Right atrium auricular region (tissue), 2 donors: ENCODE data around the gene CNTNAP2. TPM values are rescaled to one million over a fixed set of nuclear protein-coding genes. Genes with fewer than 3 reads are reported as not detected.

Experiments
- DNase-seq: peaks from one replicate; pipeline ENCODE4 v3.0.0-alpha.2; 2019; ENCODE audit warnings: low spot score
- H3K27ac ChIP-seq, 2 donors: fragments of 200-600 bp; sonication (generic); 1 replicate in 1 of 2; 2 replicates in 1 of 2; pipeline ENCODE4 v1.5.1; 2016 to 2019
- H3K27me3 ChIP-seq, 2 donors: fragments of 200-600 bp; sonication (generic); one replicate each; pipeline versions ENCODE4 v1.5.1 to v1.6.0; 2017 to 2019
- H3K36me3 ChIP-seq: fragments of 200-600 bp; sonication (generic); one replicate; pipeline ENCODE4 v1.5.1; 2016
- H3K4me1 ChIP-seq, 2 donors: fragments of 200-600 bp; sonication (generic); one replicate each; pipeline versions ENCODE4 v1.5.1 to v1.6.0; 2017 to 2019
- H3K4me3 ChIP-seq, 2 donors: fragments of 200-600 bp; sonication (generic); 1 replicate in 1 of 2; 2 replicates in 1 of 2; pipeline ENCODE4 v1.5.1; 2017 to 2019; ENCODE audit warnings: mild to moderate bottlenecking in 1 of 2, moderate library complexity in 1 of 2
- H3K9me3 ChIP-seq, 2 donors: fragments of 200-600 bp; sonication (generic); one replicate each; pipeline ENCODE4 v1.5.1; 2019
- total RNA-seq, 2 donors: library from RNA; depleted of rRNA; stranded (reverse); fragments of >200 nt; gene quantifications; one replicate each; pipeline ENCODE4 v1.1.0, GENCODE V29; 2016
- TF ChIP-seq, protein P1 (sequence below), 2 donors: fragments of 200-600 bp; sonication (generic); IDR thresholded peaks; one replicate each; pipeline ENCODE4 v1.5.1; 2019; ENCODE audit warnings: antibody characterized with exemption in 2 of 2

The CNTNAP2 gene
- total RNA-seq, 2 donors from 2014 or later, result 1.1 to 1.7 TPM

GRCh38 chr7:146486519-146486918 is 369.9 kb downstream of the CNTNAP2 start:
- Histone ChIP-seq H3K36me3 (no peaks in the 10 kb centered on the region), H3K9me3 (peaks cover 0 to 5% of the 10 kb centered on the region in 2 donors), H3K4me3 (no peak overlapping the region), H3K27ac (no peak overlapping the region), H3K4me1 (no peaks in the 10 kb centered on the region), H3K27me3 (no peaks in the 10 kb centered on the region)
- DNase-seq, result no peak
- TF ChIP-seq, protein P1, sequence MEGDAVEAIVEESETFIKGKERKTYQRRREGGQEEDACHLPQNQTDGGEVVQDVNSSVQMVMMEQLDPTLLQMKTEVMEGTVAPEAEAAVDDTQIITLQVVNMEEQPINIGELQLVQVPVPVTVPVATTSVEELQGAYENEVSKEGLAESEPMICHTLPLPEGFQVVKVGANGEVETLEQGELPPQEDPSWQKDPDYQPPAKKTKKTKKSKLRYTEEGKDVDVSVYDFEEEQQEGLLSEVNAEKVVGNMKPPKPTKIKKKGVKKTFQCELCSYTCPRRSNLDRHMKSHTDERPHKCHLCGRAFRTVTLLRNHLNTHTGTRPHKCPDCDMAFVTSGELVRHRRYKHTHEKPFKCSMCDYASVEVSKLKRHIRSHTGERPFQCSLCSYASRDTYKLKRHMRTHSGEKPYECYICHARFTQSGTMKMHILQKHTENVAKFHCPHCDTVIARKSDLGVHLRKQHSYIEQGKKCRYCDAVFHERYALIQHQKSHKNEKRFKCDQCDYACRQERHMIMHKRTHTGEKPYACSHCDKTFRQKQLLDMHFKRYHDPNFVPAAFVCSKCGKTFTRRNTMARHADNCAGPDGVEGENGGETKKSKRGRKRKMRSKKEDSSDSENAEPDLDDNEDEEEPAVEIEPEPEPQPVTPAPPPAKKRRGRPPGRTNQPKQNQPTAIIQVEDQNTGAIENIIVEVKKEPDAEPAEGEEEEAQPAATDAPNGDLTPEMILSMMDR (IDR thresholded peaks at IDR 0.05), result no peak

- TF ChIP-seq, protein P1 (IDR thresholded peaks at IDR 0.05), result no peak
Measured at GRCh38 chr7:146492017-146492416, 375.4 kb downstream of the CNTNAP2 start.

GRCh38 chr7:146494952-146495596 is 378.5 kb downstream of the CNTNAP2 start:
- H3K27ac ChIP-seq, result no peak overlapping the region
- TF ChIP-seq, protein P1 (IDR thresholded peaks at IDR 0.05), result no peak
- H3K27me3 ChIP-seq, result no peaks in the 10 kb centered on the region
- no peak for DNase-seq
- no peaks in the 10 kb centered on the region for H3K36me3 ChIP-seq
- no peaks in the 10 kb centered on the region for H3K9me3 ChIP-seq
- no peak overlapping the region for H3K4me3 ChIP-seq
- no peaks in the 10 kb centered on the region for H3K4me1 ChIP-seq

More at GRCh38 chr7:146492017-146492416, 375.4 kb downstream of the CNTNAP2 start:
- H3K36me3 ChIP-seq, result no peaks in the 10 kb centered on the region
- no peak overlapping the region for H3K27ac ChIP-seq
- no peaks in the 10 kb centered on the region for H3K27me3 ChIP-seq
- DNase-seq, result no peak
- no peaks in the 10 kb centered on the region for H3K4me1 ChIP-seq
- H3K4me3 ChIP-seq, result no peak overlapping the region
- H3K9me3 ChIP-seq, result peaks cover 0 to 5% of the 10 kb centered on the region in 2 donors

DNA sequence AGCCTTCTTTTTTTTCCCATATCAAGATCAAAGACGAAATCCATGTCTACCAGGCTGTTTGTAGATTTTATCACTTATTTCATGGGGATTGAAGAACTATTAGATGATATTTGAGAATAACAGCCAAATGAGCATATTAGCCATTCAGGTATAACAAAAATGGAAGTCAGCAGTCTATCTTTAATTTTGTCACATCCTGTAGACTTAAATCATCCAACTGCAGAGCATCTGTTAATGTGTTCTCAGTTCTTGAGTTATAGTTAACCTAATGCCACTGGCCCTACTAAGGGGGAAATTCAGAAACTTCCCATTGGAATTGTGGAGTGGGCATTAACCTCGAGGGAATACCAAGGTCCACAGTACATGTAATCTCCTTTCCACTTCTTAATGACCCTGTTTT is 380.1 kb downstream of the CNTNAP2 start:
- TF ChIP-seq, protein P1 (IDR thresholded peaks at IDR 0.05), result no peak
- H3K36me3 ChIP-seq, result no peaks in the 10 kb centered on the region
- no peaks in the 10 kb centered on the region for H3K4me1 ChIP-seq
- H3K27me3 ChIP-seq, result no peaks in the 10 kb centered on the region
- H3K4me3 ChIP-seq, result no peak overlapping the region
- DNase-seq, result no peak
- no peaks in the 10 kb centered on the region for H3K9me3 ChIP-seq
- H3K27ac ChIP-seq, result no peak overlapping the region

GRCh38 chr7:146499970-146500369 is 383.4 kb downstream of the CNTNAP2 start:
- H3K4me1 ChIP-seq, result no peaks in the 10 kb centered on the region
- no peak for DNase-seq
- H3K27ac ChIP-seq, result no peak overlapping the region
- H3K27me3 ChIP-seq, result no peaks in the 10 kb centered on the region
- TF ChIP-seq, protein P1 (IDR thresholded peaks at IDR 0.05), result no peak
- H3K4me3 ChIP-seq, result no peak overlapping the region
- H3K36me3 ChIP-seq, result no peaks in the 10 kb centered on the region
- no peaks in the 10 kb centered on the region for H3K9me3 ChIP-seq

DNA sequence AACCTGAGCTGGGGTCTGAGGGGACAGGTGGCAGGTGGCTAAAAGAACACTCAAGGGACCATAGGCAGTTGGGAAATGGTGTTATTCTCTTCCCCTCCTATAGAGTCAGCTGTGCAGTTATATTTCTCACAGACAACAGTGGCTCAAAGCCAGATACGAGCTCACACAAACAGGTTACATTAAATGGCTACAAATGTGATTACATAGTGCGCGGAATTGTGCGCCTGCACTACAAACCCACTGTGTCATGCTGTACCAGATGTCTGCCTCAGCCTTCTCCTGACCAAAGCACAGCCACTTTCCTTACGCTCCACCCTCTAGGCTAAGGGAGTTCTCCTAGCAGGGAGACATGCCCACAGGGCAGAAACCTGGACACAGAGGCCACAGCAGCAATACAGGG is 387.2 kb downstream of the CNTNAP2 start:
- no peaks in the 10 kb centered on the region for H3K36me3 ChIP-seq
- no peaks in the 10 kb centered on the region for H3K9me3 ChIP-seq
- TF ChIP-seq, protein P1 (IDR thresholded peaks at IDR 0.05), result no peak
- no peaks in the 10 kb centered on the region for H3K27me3 ChIP-seq
- DNase-seq, result no peak
- H3K4me1 ChIP-seq, result no peaks in the 10 kb centered on the region
- H3K27ac ChIP-seq, result no peak overlapping the region
- H3K4me3 ChIP-seq, result no peak overlapping the region
